Fibroblast of mammary gland (primary cell): ENCODE data around the gene INS.
A peak's percentile ranks its signal among the peaks of the same experiment; 100 is the strongest.

Experiments used
- DNase-seq: peaks from one replicate; pipeline ENCODE4 v3.0.0-alpha.2; 2010; ENCODE audit warnings: low read depth
- H3K4me3 ChIP-seq: 2 replicates; pipeline ENCODE4 v1.5.1; 2011; ENCODE audit warnings: low read depth, mild to moderate bottlenecking, low read length, moderate library complexity; ENCODE audit not compliant: control insufficient read depth
- TF ChIP-seq, protein P1 (sequence below): conservative IDR thresholded peaks from 2 replicates; pipeline ENCODE4 v1.5.1; 2011; ENCODE audit warnings: low read depth, low read length, inconsistent platforms; ENCODE audit not compliant: control insufficient read depth, insufficient read depth

Gene INS

DNA sequence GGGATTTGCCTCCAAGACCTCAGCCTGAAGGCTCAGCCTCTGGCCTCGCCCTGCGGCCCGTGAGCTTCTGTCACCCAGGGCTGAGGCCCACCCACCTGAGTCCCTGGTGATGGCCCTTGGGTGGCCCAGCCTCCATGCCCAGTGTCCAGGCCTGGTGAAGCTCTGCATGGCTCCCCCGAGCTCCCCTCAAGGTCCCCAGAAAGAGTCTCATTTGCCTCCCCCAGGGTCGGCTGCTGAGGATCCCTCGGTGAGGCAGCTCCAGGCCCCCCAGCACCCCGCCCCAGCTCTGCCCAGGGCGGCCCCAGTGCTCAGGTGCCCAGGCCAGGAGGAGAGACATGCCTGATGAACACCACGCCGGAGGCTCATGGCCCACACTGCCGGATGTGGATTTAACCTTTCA, 12.8 kb upstream of the INS start:
- H3K4me3 ChIP-seq: no peak overlapping the region
- DNase-seq: no peak
- TF ChIP-seq, protein P1, sequence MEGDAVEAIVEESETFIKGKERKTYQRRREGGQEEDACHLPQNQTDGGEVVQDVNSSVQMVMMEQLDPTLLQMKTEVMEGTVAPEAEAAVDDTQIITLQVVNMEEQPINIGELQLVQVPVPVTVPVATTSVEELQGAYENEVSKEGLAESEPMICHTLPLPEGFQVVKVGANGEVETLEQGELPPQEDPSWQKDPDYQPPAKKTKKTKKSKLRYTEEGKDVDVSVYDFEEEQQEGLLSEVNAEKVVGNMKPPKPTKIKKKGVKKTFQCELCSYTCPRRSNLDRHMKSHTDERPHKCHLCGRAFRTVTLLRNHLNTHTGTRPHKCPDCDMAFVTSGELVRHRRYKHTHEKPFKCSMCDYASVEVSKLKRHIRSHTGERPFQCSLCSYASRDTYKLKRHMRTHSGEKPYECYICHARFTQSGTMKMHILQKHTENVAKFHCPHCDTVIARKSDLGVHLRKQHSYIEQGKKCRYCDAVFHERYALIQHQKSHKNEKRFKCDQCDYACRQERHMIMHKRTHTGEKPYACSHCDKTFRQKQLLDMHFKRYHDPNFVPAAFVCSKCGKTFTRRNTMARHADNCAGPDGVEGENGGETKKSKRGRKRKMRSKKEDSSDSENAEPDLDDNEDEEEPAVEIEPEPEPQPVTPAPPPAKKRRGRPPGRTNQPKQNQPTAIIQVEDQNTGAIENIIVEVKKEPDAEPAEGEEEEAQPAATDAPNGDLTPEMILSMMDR: no peak

GRCh38 chr11:2173150-2173693, 12.2 kb upstream of the INS start:
- DNase-seq: no peak
- TF ChIP-seq, protein P1: peak; percentile 41
- no peak overlapping the region for H3K4me3 ChIP-seq

GRCh38 chr11:2172676-2173075, 11.7 kb upstream of the INS start:
- DNase-seq: no peak
- no peak overlapping the region for H3K4me3 ChIP-seq
- TF ChIP-seq, protein P1: no peak

- no peak for DNase-seq
- TF ChIP-seq, protein P1: no peak
- H3K4me3 ChIP-seq: no peak within 1 kb of the TSS
These were observed 10.6 kb upstream of the INS start, which contains the start of gene TH for GRCh38 chr11:2171591-2172003. Gene TH (minus strand): TSS chr11:2171815. CDS start chr11:2171786, 29 bp downstream.

DNA sequence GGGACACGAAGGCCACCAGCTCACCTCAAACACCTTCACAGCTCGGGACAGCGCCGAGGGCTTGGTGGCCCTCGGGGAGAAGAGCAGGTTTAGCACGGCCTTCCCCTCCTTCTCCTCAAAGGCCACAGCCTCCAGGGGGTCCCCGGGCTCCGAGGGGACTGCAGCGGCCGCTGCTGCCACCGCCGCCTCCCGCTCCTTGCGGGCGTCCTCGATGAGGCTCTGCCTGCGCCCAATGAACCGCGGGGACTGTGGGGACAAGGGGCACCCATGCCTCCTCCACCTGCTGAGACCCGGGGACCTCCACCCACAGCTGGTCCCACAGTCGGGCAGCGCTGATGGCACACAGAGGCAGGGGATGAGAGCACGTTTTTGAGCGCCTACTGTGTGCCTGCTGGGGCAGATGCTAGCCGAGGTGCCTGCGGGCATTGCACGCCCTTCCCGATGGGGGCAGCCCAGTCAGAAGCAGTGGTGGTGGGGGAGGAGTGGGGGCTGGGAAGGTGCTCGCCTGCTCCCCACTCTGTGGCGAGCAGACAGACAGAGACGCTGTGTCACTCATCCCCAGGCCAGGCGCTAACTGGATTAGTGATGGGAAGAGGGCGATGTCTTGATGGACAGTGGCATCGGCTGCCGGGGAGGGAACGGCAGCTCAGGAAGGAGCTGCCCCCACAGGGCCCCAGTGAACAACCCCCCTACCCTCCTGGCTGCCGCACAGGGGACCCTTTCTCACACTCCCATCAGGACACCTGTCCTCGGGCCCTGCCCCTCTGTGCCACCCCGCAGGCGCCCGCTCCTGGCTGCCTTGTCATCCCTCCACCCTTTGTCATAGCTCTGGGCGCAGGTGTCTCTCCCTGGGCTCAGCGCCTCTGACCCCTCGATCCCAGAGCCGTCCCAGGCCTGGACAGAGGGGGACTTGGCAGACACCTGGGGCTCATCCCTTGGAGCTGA, 8.9 kb upstream of the INS start:
- TF ChIP-seq, protein P1: no peak
- H3K4me3 ChIP-seq: no peak overlapping the region
- DNase-seq: no peak

- no peak overlapping the region for H3K4me3 ChIP-seq
- TF ChIP-seq, protein P1: no peak
- DNase-seq: no peak
These were observed 8.0 kb upstream of the INS start for GRCh38 chr11:2169005-2169378.
